Thymus (tissue), 11 donors: ENCODE data around the gene DENND1B. TPM values are rescaled to one million over a fixed set of nuclear protein-coding genes. Genes with fewer than 3 reads are reported as not detected.
A peak's percentile ranks its signal among the peaks of the same experiment; 100 is the strongest.

ENCODE experiments used
- DNase-seq, 9 donors: peaks; one replicate each; pipeline ENCODE4 v3.0.0-alpha.2; 2013; ENCODE audit warnings: low spot score in 9 of 9, low read depth in 6 of 9, missing footprints in 1 of 9
- H3K27ac ChIP-seq, 2 donors: one replicate each; pipeline ENCODE4 v1.5.1; 2013; ENCODE audit warnings: control low read depth in 1 of 2, low read depth in 1 of 2, low read length in 1 of 2, mild to moderate bottlenecking in 1 of 2, moderate library complexity in 1 of 2
- H3K27me3 ChIP-seq, 2 donors: one replicate each; pipeline ENCODE4 v1.5.1; 2013; ENCODE audit warnings: low read length in 1 of 2; ENCODE audit not compliant: control insufficient read depth in 2 of 2, insufficient read depth in 1 of 2
- H3K36me3 ChIP-seq, 2 donors: one replicate each; pipeline ENCODE4 v1.5.1; 2013; ENCODE audit warnings: low read length in 1 of 2, mild to moderate bottlenecking in 1 of 2, moderate library complexity in 1 of 2; ENCODE audit not compliant: control insufficient read depth in 2 of 2, insufficient read depth in 2 of 2
- H3K4me1 ChIP-seq, 2 donors: one replicate each; pipeline ENCODE4 v1.5.1; 2013; ENCODE audit warnings: low read length in 2 of 2; ENCODE audit not compliant: control insufficient read depth in 2 of 2, insufficient read depth in 2 of 2
- H3K4me3 ChIP-seq, 2 donors: one replicate each; pipeline ENCODE4 v1.5.1; 2013; ENCODE audit warnings: low read length in 2 of 2, control low read depth in 1 of 2, mild to moderate bottlenecking in 1 of 2
- H3K9me3 ChIP-seq, 2 donors: one replicate each; pipeline ENCODE4 v1.5.1; 2013; ENCODE audit warnings: low read length in 1 of 2, mild to moderate bottlenecking in 1 of 2; ENCODE audit not compliant: control insufficient read depth in 2 of 2, insufficient read depth in 1 of 2
- WGBS: extraction: QIAGEN DNeasy Blood & Tissue Kit; methylation state at CpG from one replicate; pipeline ENCODE4 v1.1.7; 2013; 5-methylcytosine and 5-hydroxymethylcytosine counted together
- polyA plus RNA-seq: library from polyadenylated mRNA; stranded (reverse); fragments of 200-250 nt; gene quantifications from one replicate; pipeline ENCODE4 v1.2.3, GENCODE V29; 2013
- total RNA-seq: library from RNA; stranded (reverse); fragments of 120-200 nt; gene quantifications from one replicate; pipeline ENCODE4 v1.2.4, GENCODE V29; 2013
- donor health status: healthy.

Gene DENND1B
- total and polyA plus RNA-seq, 2 donors: 8.8 to 23.5 TPM

DNA sequence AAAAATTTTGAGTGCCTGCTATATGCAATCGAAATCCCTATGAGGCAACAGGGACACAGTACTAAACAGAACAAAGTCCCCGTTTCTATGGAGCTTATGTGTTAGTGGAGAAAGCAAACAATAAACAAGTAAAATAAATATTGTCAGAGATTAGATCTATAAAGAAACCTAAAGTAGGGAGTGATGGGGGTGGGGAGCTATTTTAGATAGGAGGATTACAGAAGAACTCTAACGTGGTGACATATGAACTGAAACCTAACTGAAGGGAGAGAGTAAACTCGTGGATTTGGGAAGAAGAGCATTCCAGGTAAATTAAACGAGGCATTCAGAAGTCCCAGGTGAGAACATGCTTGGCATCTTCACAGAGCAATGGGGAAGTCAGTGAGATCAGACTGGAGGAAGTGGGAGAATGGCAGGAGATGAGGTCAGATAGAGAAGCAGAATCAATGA lies 154.5 kb downstream of the DENND1B start:
- WGBS: 95% methylated on average over 5 of the region's 5 CpGs
- no peak overlapping the region for H3K27ac ChIP-seq
- H3K4me1 ChIP-seq: no peaks in the 10 kb centered on the region
- no peaks in the 10 kb centered on the region for H3K9me3 ChIP-seq
- no peak overlapping the region for H3K4me3 ChIP-seq
- DNase-seq: no peak
- H3K27me3 ChIP-seq: no peaks in the 10 kb centered on the region
- peaks cover 0 to 4% of the 10 kb centered on the region in 2 donors for H3K36me3 ChIP-seq

DNA sequence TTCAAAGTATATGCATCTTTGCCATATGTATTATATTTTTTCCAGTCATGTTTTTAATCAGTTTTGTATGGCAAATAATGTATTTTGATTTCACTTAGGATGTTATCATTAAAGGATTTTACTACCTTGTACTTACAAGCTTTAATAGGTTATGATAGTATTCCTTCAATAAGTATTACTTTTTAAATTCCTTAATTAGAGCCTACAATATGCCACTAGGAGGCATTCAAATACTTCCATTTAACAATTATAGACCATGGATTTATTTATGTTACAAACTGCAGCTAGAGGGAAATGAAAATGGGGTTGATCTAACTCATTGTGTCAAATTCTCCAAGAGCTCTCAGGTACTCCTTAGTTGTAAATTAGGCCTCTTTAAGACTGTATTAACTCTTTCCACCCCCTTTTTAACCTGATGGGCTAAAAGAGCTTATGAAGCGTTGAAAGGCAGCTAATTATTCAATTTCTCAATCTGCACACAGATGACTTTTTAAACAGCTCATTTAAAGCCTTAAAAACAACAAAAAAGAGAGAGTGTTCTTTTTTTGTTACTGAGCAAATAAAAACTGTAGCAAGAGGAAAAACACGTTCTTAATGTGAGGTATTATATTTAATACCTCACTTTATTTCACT lies 156.2 kb downstream of the DENND1B start:
- Histone ChIP-seq H3K4me1 (no peaks in the 10 kb centered on the region), H3K27me3 (no peaks in the 10 kb centered on the region), H3K4me3 (no peak overlapping the region), H3K27ac (no peak overlapping the region), H3K36me3 (peaks cover 0 to 4% of the 10 kb centered on the region in 2 donors), H3K9me3 (no peaks in the 10 kb centered on the region)
- peak in 1 of 9 donors; percentile 16 for DNase-seq
- 47% methylated on average over 2 of the region's 2 CpGs for WGBS

DNA sequence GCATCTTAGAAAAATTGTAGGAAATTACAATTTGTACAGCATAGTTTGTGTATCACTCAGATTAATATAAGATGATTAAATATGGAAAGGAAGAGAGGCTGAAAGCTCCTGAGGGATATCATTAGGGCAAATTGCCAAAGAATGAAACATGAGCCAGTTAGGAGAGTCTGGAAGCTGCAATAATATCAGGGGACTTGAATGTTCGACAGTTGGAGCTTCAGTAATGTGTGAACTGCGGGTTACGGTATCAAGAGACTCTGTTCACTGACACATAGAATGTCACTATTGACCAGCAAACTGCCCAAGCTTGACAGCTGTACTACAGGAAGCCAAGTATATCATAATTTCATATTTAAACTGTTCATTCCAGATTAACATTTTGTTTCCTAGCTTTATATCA lies 157.2 kb downstream of the DENND1B start:
- Histone ChIP-seq H3K27me3 (no peaks in the 10 kb centered on the region), H3K9me3 (no peaks in the 10 kb centered on the region), H3K27ac (no peak overlapping the region), H3K4me3 (no peak overlapping the region), H3K4me1 (no peaks in the 10 kb centered on the region), H3K36me3 (peaks cover 0 to 4% of the 10 kb centered on the region in 2 donors)
- WGBS: 96% methylated on average over 3 of the region's 3 CpGs
- no peak for DNase-seq

DNA sequence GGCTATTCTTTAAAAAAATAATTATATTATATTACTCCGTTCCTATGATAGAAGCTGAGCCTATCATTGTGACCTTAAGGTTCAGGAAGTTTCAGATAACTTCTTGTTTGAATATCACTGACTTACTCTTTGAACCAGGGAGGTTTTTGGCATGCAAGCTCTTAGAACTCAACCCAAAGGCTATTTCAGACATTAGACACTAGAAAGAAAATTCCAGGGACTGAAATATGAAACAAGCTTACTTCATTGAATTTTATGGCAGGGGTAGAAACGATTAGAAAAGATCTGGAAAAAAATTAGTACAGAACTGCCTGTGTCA lies 159.6 kb downstream of the DENND1B start:
- WGBS: 91% methylated on average over 2 of the region's 2 CpGs
- H3K4me3 ChIP-seq: no peak overlapping the region
- no peak overlapping the region for H3K27ac ChIP-seq
- H3K36me3 ChIP-seq: peaks cover 0 to 4% of the 10 kb centered on the region in 2 donors
- no peaks in the 10 kb centered on the region for H3K9me3 ChIP-seq
- no peaks in the 10 kb centered on the region for H3K27me3 ChIP-seq
- no peaks in the 10 kb centered on the region for H3K4me1 ChIP-seq
- DNase-seq: no peak

- Histone ChIP-seq H3K27ac (no peak overlapping the region), H3K4me1 (no peaks in the 10 kb centered on the region), H3K27me3 (no peaks in the 10 kb centered on the region), H3K9me3 (no peaks in the 10 kb centered on the region), H3K4me3 (no peak overlapping the region), H3K36me3 (peaks cover 0 to 4% of the 10 kb centered on the region in 2 donors)
- 87% methylated on average over 3 of the region's 3 CpGs for WGBS
- DNase-seq: peak in 3 of 9 donors; percentile 6 to 33 (median 24)
These were observed 160.2 kb downstream of the DENND1B start for GRCh38 chr1:197614916-197615692.

- Histone ChIP-seq H3K4me1 (no peaks in the 10 kb centered on the region), H3K36me3 (no peaks in the 10 kb centered on the region), H3K27ac (no peak overlapping the region), H3K27me3 (no peaks in the 10 kb centered on the region), H3K9me3 (no peaks in the 10 kb centered on the region), H3K4me3 (no peak overlapping the region)
- no peak for DNase-seq
- WGBS: 95% methylated on average over 6 of the region's 6 CpGs
These were observed 169.0 kb downstream of the DENND1B start for GRCh38 chr1:197606168-197606845.

DNA sequence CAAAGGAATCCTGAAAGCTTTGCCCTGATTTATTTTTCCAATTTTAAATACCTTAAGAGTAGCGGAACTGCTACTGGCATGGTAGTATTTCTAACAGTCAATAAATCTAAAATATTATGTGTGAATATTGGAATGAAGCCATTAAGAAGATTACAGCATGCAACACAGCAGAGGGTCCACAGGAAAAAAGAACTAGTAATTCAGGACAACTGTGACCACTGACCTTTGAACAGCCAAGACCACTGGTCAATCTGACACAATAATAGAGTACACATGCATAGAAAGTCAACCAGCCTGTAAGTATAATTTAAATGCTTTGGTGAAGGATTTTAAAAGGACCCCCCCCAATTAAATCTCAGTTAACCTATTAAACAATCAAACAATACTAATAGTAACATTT lies 171.0 kb downstream of the DENND1B start:
- no peak overlapping the region for H3K27ac ChIP-seq
- no peaks in the 10 kb centered on the region for H3K36me3 ChIP-seq
- H3K4me3 ChIP-seq: no peak overlapping the region
- no peaks in the 10 kb centered on the region for H3K4me1 ChIP-seq
- DNase-seq: no peak
- no peaks in the 10 kb centered on the region for H3K9me3 ChIP-seq
- WGBS: 99% methylated on average over 1 of the region's 1 CpG
- H3K27me3 ChIP-seq: no peaks in the 10 kb centered on the region

GRCh38 chr1:197600751-197601150 lies 174.5 kb downstream of the DENND1B start:
- Histone ChIP-seq H3K4me1 (no peaks in the 10 kb centered on the region), H3K36me3 (no peaks in the 10 kb centered on the region), H3K27ac (no peak overlapping the region), H3K9me3 (no peaks in the 10 kb centered on the region), H3K4me3 (no peak overlapping the region), H3K27me3 (no peaks in the 10 kb centered on the region)
- no peak for DNase-seq
- 97% methylated on average over 3 of the region's 3 CpGs for WGBS

- H3K27ac ChIP-seq: no peak overlapping the region
These were observed 175.5 kb downstream of the DENND1B start for GRCh38 chr1:197599789-197600188.

More at GRCh38 chr1:197599789-197600188, 175.5 kb downstream of the DENND1B start:
- no peaks in the 10 kb centered on the region for H3K36me3 ChIP-seq
- H3K27me3 ChIP-seq: no peaks in the 10 kb centered on the region
- no peaks in the 10 kb centered on the region for H3K9me3 ChIP-seq
- WGBS: 97% methylated on average over 3 of the region's 3 CpGs
- H3K4me3 ChIP-seq: no peak overlapping the region
- no peak for DNase-seq
- no peaks in the 10 kb centered on the region for H3K4me1 ChIP-seq
